ENCODE measurements around the gene SCART1. TPM values are rescaled to one million over a fixed set of nuclear protein-coding genes. Genes with fewer than 3 reads are reported as not detected.

SCART1 gene
- total RNA-seq, 4 donors from 2014 or later = 1.8 to 5.5 (median 2.0) TPM

DNA sequence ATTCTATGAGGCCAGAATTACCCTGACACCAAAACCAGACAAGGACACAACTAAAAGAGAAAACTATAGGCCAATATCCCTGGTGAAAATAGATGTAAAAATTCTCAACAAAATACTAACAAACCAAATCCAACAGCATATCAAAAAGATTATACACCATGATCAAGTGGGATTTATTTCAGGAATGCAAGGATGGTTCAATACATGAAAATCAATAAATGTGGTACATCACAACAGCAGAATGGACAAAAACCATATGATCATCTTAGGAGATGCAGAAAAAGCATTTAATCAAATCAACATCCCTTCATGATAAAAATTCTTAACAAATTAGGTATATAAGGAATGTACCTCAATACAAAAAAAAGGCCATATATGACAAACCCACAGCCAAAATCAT is 5.6 kb upstream of the SCART1 start:
- TF ChIP-seq, protein P1, sequence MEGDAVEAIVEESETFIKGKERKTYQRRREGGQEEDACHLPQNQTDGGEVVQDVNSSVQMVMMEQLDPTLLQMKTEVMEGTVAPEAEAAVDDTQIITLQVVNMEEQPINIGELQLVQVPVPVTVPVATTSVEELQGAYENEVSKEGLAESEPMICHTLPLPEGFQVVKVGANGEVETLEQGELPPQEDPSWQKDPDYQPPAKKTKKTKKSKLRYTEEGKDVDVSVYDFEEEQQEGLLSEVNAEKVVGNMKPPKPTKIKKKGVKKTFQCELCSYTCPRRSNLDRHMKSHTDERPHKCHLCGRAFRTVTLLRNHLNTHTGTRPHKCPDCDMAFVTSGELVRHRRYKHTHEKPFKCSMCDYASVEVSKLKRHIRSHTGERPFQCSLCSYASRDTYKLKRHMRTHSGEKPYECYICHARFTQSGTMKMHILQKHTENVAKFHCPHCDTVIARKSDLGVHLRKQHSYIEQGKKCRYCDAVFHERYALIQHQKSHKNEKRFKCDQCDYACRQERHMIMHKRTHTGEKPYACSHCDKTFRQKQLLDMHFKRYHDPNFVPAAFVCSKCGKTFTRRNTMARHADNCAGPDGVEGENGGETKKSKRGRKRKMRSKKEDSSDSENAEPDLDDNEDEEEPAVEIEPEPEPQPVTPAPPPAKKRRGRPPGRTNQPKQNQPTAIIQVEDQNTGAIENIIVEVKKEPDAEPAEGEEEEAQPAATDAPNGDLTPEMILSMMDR (IDR thresholded peaks at IDR 0.05; ENCODE audit: low read depth) = no peak

GRCh38 chr10:133451346-133451745 is 2.4 kb upstream of the SCART1 start:
- TF ChIP-seq, protein P1 (IDR thresholded peaks at IDR 0.05; ENCODE audit: low read depth) = no peak

GRCh38 chr10:133452453-133452852 is 1.3 kb upstream of the SCART1 start:
- TF ChIP-seq, protein P1 (IDR thresholded peaks at IDR 0.05; ENCODE audit: low read depth) = no peak

GRCh38 chr10:133454204-133454893 is 604 bp downstream of the SCART1 start:
- TF ChIP-seq, protein P1 (IDR thresholded peaks at IDR 0.05; ENCODE audit: low read depth) = no peak

GRCh38 chr10:133455196-133455595 is 1.5 kb downstream of the SCART1 start:
- TF ChIP-seq, protein P1 (IDR thresholded peaks at IDR 0.05; ENCODE audit: low read depth) = no peak

GRCh38 chr10:133455611-133456031 is 1.9 kb downstream of the SCART1 start:
- TF ChIP-seq, protein P1 (IDR thresholded peaks at IDR 0.05; ENCODE audit: low read depth) = no peak

GRCh38 chr10:133456041-133456951 is 2.6 kb downstream of the SCART1 start:
- TF ChIP-seq, protein P1 (IDR thresholded peaks at IDR 0.05; ENCODE audit: low read depth) = no peak
